GM18502 (cell line): ENCODE data around the gene BMP8B.

ENCODE experiments used
- ATAC-seq: cut with Tn5 transposase; IDR thresholded peaks from one replicate; pipeline ENCODE4 v1.9.1; 2021; ENCODE audit warnings: mild to moderate bottlenecking; ENCODE audit not compliant: unreplicated experiment, poor library complexity

Gene BMP8B

GRCh38 chr1:39761016-39761415 lies 27.6 kb downstream of the BMP8B start:
- ATAC-seq, result no peak

GRCh38 chr1:39760074-39761008 lies 28.3 kb downstream of the BMP8B start:
- ATAC-seq, result no peak

GRCh38 chr1:39759436-39759726 lies 29.3 kb downstream of the BMP8B start:
- ATAC-seq, result no peak

GRCh38 chr1:39758556-39759435 lies 29.9 kb downstream of the BMP8B start:
- ATAC-seq, result no peak

GRCh38 chr1:39757501-39757900 lies 31.2 kb downstream of the BMP8B start:
- ATAC-seq, result no peak

- no peak for ATAC-seq
Measured at GRCh38 chr1:39755965-39756659, 32.6 kb downstream of the BMP8B start.

GRCh38 chr1:39754906-39755504 lies 33.7 kb downstream of the BMP8B start:
- no peak for ATAC-seq

- no peak for ATAC-seq
Measured at GRCh38 chr1:39754026-39754570, 34.6 kb downstream of the BMP8B start.

GRCh38 chr1:39753132-39754025 lies 35.3 kb downstream of the BMP8B start:
- no peak for ATAC-seq

GRCh38 chr1:39752703-39753102 lies 36.0 kb downstream of the BMP8B start:
- no peak for ATAC-seq

GRCh38 chr1:39751595-39751994 lies 37.1 kb downstream of the BMP8B start:
- ATAC-seq, result no peak

- ATAC-seq, result no peak
Measured at GRCh38 chr1:39745016-39745670, 43.5 kb downstream of the BMP8B start.

GRCh38 chr1:39738622-39739366 lies 49.9 kb downstream of the BMP8B start, which contains the start of gene PPIE:
TSS of gene PPIE (plus strand) at chr1:39738882. CDS start at chr1:39738901, 19 bp downstream.
- ATAC-seq, result peak; percentile 91

GRCh38 chr1:39737546-39738169 lies 51.0 kb downstream of the BMP8B start:
- ATAC-seq, result no peak

- no peak for ATAC-seq
Measured at GRCh38 chr1:39735731-39736130, 52.9 kb downstream of the BMP8B start.

GRCh38 chr1:39733161-39733560 lies 55.5 kb downstream of the BMP8B start:
- ATAC-seq, result no peak

GRCh38 chr1:39732730-39733129 lies 55.9 kb downstream of the BMP8B start:
- no peak for ATAC-seq
